ENCODE results near the gene THBS4.

The THBS4 gene

DNA sequence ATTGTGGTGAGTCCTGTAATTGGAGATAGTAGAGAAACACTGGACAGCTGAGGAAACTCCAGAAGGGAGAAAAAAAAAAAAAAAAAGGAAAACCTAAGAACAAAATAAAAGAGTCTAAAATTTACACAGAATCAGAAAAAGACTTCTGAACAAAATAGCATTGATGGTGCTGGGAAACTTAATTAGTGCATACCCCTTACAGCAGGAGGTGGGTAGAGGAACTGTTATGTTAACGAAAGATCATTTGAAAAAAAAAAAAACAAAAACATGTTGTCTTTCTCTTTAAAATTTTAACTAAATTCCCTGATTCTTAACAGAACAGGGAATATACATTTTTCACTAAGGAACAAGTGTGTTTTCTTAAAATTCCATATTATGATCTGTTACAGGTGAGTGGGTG lies 32.5 kb upstream of the THBS4 start:
- DNase-seq (ENCODE audit: extremely low read depth, low read depth): no peak
- TF ChIP-seq, protein P1, sequence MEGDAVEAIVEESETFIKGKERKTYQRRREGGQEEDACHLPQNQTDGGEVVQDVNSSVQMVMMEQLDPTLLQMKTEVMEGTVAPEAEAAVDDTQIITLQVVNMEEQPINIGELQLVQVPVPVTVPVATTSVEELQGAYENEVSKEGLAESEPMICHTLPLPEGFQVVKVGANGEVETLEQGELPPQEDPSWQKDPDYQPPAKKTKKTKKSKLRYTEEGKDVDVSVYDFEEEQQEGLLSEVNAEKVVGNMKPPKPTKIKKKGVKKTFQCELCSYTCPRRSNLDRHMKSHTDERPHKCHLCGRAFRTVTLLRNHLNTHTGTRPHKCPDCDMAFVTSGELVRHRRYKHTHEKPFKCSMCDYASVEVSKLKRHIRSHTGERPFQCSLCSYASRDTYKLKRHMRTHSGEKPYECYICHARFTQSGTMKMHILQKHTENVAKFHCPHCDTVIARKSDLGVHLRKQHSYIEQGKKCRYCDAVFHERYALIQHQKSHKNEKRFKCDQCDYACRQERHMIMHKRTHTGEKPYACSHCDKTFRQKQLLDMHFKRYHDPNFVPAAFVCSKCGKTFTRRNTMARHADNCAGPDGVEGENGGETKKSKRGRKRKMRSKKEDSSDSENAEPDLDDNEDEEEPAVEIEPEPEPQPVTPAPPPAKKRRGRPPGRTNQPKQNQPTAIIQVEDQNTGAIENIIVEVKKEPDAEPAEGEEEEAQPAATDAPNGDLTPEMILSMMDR (IDR thresholded peaks at IDR 0.05; ENCODE audit: low read depth, low read length): no peak

DNA sequence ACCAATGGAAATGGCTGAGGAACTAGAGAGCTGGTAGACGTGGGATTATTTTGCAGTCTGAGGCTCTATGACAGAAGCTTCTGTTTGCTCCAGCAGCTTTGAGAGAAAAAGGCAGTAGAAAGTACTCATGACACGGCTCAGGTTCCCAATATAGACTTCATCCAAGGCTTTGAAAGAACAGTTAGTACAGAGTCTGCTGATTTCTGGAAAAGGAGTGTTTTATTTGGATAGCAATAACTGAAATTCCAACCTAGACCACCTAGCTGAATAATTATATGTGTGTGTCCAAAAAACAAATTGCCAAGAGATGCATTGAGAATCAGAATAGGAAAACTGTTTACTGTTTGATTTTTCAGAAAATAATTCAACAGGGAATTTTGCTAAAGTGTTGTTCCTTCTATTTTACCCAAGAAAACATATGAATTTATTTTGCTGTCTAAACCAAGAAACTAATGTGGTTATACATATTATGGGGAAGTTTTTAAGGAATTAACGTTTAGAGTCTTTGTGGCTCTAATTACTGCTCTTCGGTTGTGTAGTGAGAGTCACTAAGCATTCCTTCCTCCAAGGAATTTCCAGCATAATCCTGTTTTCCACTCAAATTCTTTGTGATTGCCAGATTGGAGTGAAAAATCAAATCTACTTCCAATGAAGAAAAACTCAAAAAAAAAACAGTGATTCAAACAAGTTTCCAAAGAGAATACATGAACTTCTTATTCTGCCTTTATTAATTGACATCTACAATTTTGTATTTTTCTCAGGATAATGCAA lies 26.0 kb upstream of the THBS4 start:
- TF ChIP-seq, protein P1 (IDR thresholded peaks at IDR 0.05; ENCODE audit: low read depth, low read length): no peak
- no peak for DNase-seq (ENCODE audit: extremely low read depth, low read depth)

DNA sequence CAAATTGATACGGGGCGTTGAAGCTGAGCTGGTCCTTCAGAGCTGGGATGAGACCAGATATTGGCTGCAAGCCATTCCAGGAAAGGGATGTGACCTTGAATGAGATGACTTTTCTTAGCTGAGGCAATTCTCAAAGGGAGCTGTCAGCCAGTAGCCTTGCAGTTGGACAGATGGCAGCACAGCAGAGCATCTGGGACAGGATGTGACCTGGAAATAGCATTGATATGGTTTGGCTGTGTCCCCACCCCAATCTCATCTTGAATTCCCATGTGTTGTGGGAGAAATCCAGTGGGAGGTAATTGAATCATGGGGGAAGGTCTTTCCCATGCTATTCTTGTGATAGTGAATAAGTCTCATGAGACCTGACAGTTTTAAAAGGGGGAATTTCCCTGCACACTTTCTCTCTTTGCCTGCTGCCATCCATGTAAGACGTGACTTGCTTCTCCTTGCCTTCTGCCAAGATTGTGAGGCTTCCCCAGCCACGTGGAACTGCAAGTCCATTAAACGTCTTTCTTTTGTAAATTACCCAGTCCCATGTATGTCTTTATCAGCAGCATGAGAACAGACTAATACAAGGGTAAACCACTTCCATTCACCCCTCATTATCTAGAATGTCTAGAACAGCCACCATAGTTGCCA lies 24.3 kb upstream of the THBS4 start:
- no peak for DNase-seq (ENCODE audit: extremely low read depth, low read depth)
- TF ChIP-seq, protein P1 (IDR thresholded peaks at IDR 0.05; ENCODE audit: low read depth, low read length): no peak

DNA sequence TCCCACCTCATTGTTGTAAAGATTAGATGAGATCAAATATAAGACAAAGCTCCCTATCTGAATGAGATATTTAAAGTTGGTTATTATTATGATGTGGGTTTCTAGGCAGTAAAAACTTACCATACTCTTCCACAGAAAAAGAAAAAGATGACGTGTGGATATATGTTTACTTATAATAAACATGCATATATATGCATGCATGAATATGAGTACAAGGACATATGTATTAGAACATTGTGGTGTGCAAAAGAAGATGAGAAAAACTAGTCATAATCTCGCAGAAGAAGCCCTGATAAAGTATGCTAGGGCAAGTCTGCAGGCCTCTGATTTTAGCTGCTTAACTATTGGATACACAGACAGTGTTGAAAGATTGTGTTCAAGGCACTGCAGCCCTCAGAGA lies 10.1 kb upstream of the THBS4 start:
- DNase-seq (ENCODE audit: extremely low read depth, low read depth): no peak
- TF ChIP-seq, protein P1 (IDR thresholded peaks at IDR 0.05; ENCODE audit: low read depth, low read length): no peak

DNA sequence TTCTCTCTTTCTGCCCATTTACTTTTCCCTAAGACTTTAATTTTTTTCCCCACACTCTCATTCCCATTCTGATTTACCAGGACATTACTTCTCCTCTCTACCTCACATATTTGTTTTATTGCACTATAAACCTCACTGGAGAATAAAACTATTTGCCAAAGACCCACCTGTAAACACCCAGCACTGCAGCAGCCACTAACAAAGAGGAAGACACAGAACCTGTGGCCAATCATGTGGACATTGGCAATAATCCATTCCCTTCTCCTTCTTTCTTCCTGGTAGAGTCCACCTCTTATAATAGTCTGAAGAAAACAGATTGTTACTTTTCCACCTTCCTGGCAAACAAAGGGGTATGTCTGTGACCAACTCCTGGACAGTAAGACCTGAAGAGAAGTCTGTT lies 8.3 kb upstream of the THBS4 start:
- TF ChIP-seq, protein P1 (IDR thresholded peaks at IDR 0.05; ENCODE audit: low read depth, low read length): no peak
- DNase-seq (ENCODE audit: extremely low read depth, low read depth): no peak

DNA sequence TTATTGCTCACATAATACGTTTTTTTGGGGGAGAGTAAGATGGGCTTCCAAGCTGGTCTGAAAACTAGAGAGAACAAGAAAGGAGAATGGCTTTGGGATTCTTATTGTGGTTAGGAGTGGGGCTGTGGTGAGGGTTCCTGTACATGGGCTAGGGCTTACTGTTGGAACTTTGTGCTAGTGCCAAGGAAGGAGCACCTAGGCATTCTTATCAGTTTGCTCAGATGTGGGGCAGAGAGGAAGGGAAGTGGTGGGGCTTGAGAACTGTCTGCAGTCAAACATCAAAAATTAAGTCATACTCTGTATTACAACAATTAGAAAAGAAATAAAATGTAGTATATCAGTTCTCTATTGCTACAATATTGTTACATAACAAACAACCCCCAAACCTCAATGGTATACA lies 4.0 kb upstream of the THBS4 start:
- no peak for DNase-seq (ENCODE audit: extremely low read depth, low read depth)
- TF ChIP-seq, protein P1 (IDR thresholded peaks at IDR 0.05; ENCODE audit: low read depth, low read length): no peak

DNA sequence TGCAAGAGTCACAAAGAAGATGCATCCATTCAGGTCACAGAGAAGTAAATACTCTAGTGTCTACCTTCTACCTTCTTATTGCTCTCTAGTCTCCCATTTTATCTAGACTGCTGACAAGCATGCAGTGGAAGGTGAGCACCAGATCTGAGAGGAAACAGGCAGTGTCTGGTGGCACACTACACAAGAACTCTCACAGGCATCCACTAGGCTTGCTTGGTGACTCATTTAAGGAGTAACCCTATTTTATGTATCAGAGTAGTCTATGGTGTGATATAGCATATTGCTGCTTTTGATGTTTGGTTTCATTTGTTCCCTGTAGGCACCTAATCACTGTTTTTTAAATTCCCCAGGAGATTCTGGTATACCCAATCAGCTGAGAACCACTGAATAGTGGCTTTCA lies 1.6 kb upstream of the THBS4 start:
- TF ChIP-seq, protein P1 (IDR thresholded peaks at IDR 0.05; ENCODE audit: low read depth, low read length): no peak
- DNase-seq (ENCODE audit: extremely low read depth, low read depth): no peak

Data from AG09319 (cell line).